Naive thymus-derived CD4-positive, alpha-beta T cell (primary cell): ENCODE measurements around the gene KDM4B. TPM values are rescaled to one million over a fixed set of nuclear protein-coding genes. Genes with fewer than 3 reads are reported as not detected.

ENCODE experiments used
- ATAC-seq: fragments of 150-1000 bp; cut with Tn5 transposase; 2 replicates; pipeline ENCODE4 v1.10.0; 2021; ENCODE audit warnings: mild to moderate bottlenecking, moderate library complexity
- CTCF ChIA-PET: fragments of 350-600 bp; sonication (Branson Sonifier 250); formaldehyde crosslinking; loops from one replicate; lab custom pipeline; 2021; ENCODE audit warnings: antibody characterized with exemption; lab: Charles Lee
- POLR2A ChIA-PET: fragments of 350-600 bp; sonication (Branson Sonifier 250); formaldehyde crosslinking; loops from one replicate; lab custom pipeline; 2021; ENCODE audit warnings: antibody characterized with exemption, inconsistent platforms; lab: Charles Lee
- DNase-seq, 9 donors: peaks; one replicate each; pipeline versions ENCODE4 v3.0.0 to v3.0.0-alpha.2; 2020 to 2022; ENCODE audit warnings: mixed read lengths in 1 of 9
- H3K27ac ChIP-seq: one replicate; pipeline ENCODE4 v1.7.0; 2013; ENCODE audit warnings: mild to moderate bottlenecking, low read depth, low read length, moderate library complexity
- H3K27me3 ChIP-seq, 2 donors: one replicate each; pipeline ENCODE4 v1.7.0; 2013; ENCODE audit warnings: low read length in 2 of 2, mild to moderate bottlenecking in 2 of 2, moderate library complexity in 2 of 2; ENCODE audit not compliant: control insufficient read depth in 2 of 2, insufficient read depth in 2 of 2
- H3K36me3 ChIP-seq, 3 experiments: 1 replicate in 2 of 3; 2 replicates in 1 of 3; pipeline ENCODE4 v1.7.0; 2013; ENCODE audit warnings: low read length in 3 of 3, mild to moderate bottlenecking in 3 of 3, moderate library complexity in 1 of 3; ENCODE audit not compliant: insufficient read depth in 3 of 3, control insufficient read depth in 2 of 3
- H3K4me1 ChIP-seq, 2 donors: one replicate each; pipeline ENCODE4 v1.7.0; 2013; ENCODE audit warnings: low read length in 2 of 2, mild to moderate bottlenecking in 2 of 2, moderate library complexity in 1 of 2; ENCODE audit not compliant: control insufficient read depth in 2 of 2, insufficient read depth in 2 of 2
- H3K4me3 ChIP-seq: 2 replicates; pipeline ENCODE4 v1.7.0; 2013; ENCODE audit warnings: mild to moderate bottlenecking, low read length
- H3K9me3 ChIP-seq, 3 experiments: 1 replicate in 2 of 3; 2 replicates in 1 of 3; pipeline ENCODE4 v1.7.0; 2013; ENCODE audit warnings: low read length in 3 of 3; ENCODE audit not compliant: control insufficient read depth in 2 of 3
- H3K27ac Mint-ChIP-seq, 9 donors: one replicate each; pipeline ENCODE4 v1.8.0; 2020 to 2022; ENCODE audit warnings: mixed read lengths in 9 of 9, mild to moderate bottlenecking in 8 of 9, moderate library complexity in 5 of 9, inconsistent platforms in 2 of 9
- H3K27me3 Mint-ChIP-seq, 5 donors: one replicate each; pipeline ENCODE4 v1.8.0; 2021 to 2022; ENCODE audit warnings: mixed read lengths in 5 of 5, mild to moderate bottlenecking in 1 of 5
- H3K36me3 Mint-ChIP-seq, 5 donors: one replicate each; pipeline ENCODE4 v1.8.0; 2020 to 2022; ENCODE audit warnings: mixed read lengths in 5 of 5, mild to moderate bottlenecking in 3 of 5, inconsistent platforms in 1 of 5
- H3K4me1 Mint-ChIP-seq, 7 donors: one replicate each; pipeline ENCODE4 v1.8.0; 2020 to 2022; ENCODE audit warnings: mixed read lengths in 7 of 7, mild to moderate bottlenecking in 3 of 7, inconsistent platforms in 1 of 7
- H3K4me3 Mint-ChIP-seq, 10 donors: one replicate each; pipeline ENCODE4 v1.8.0; 2020 to 2022; ENCODE audit warnings: mild to moderate bottlenecking in 10 of 10, mixed read lengths in 10 of 10, moderate library complexity in 6 of 10, inconsistent platforms in 2 of 10
- H3K9me3 Mint-ChIP-seq, 11 donors: one replicate each; pipeline ENCODE4 v1.8.0; 2020 to 2022; ENCODE audit warnings: mixed read lengths in 11 of 11, mild to moderate bottlenecking in 4 of 11, inconsistent platforms in 1 of 11, moderate library complexity in 1 of 11
- intact Hi-C, 2 donors: fragments of 100-400 bp; cut with micrococcal nuclease; formaldehyde crosslinking; loops; one replicate each; pipeline ENCODE4 v1.15.1; 2023
- polyA plus RNA-seq, 2 donors: library from polyadenylated mRNA; unstranded; fragments of 300-500 nt; fragmentation: Illumina TruSeq; gene quantifications; one replicate each; pipeline ENCODE4 v1.2.3, GENCODE V29; 2021
- total RNA-seq, 6 experiments: library from RNA in 5 of 6; stranded (reverse) in 5 of 6; gene quantifications; 1 replicate in 5 of 6; 2 replicates in 1 of 6; pipeline ENCODE4 v1.2.3 and lab custom pipeline; 2021 to 2026

Gene KDM4B
- total and polyA plus RNA-seq, 7 experiments from 2014 or later: 8.1 to 78.0 (median 46.7) TPM

GRCh38 chr19:5117421-5117820, 148.5 kb downstream of the KDM4B start:
- Mint-ChIP-seq H3K27me3 (no peaks in the 10 kb centered on the region), H3K36me3 (peaks cover 11 to 26% (median 22%) of the 10 kb centered on the region in 5 donors), H3K9me3 (peaks cover 0 to 6% (median 2%) of the 10 kb centered on the region in 11 donors), H3K4me3 (no peak overlapping the region), H3K4me1 (peaks cover 0 to 12% (median 5%) of the 10 kb centered on the region in 7 donors), H3K27ac (no peak overlapping the region)
- H3K9me3 ChIP-seq: no peaks in the 10 kb centered on the region
- no peak for ATAC-seq
- CTCF ChIA-PET: no interaction called here
- no peak overlapping the region for H3K4me3 ChIP-seq
- intact Hi-C loops: no loop called here
- POLR2A ChIA-PET: no interaction called here
- H3K36me3 ChIP-seq: peaks cover 0 to 50% (median 0%) of the 10 kb centered on the region in 3 experiments
- no peak overlapping the region for H3K27ac ChIP-seq
- DNase-seq: no peak
- no peaks in the 10 kb centered on the region for H3K4me1 ChIP-seq
- no peaks in the 10 kb centered on the region for H3K27me3 ChIP-seq

GRCh38 chr19:5118026-5118425, 149.1 kb downstream of the KDM4B start:
- no peak for ATAC-seq
- POLR2A ChIA-PET: interaction anchor here (0.6 kb wide), 1 partner anchor 270 kb away, joined by 3 read pairs; no protein-coding TSS in a partner anchor
- Mint-ChIP-seq H3K27ac (no peak overlapping the region), H3K9me3 (peaks cover 0 to 6% (median 2%) of the 10 kb centered on the region in 11 donors), H3K4me3 (no peak overlapping the region), H3K36me3 (peaks cover 9 to 23% (median 20%) of the 10 kb centered on the region in 5 donors), H3K27me3 (no peaks in the 10 kb centered on the region), H3K4me1 (peaks cover 0 to 14% (median 6%) of the 10 kb centered on the region in 7 donors)
- Histone ChIP-seq H3K36me3 (peaks cover 0 to 50% (median 0%) of the 10 kb centered on the region in 3 experiments), H3K27ac (no peak overlapping the region), H3K9me3 (no peaks in the 10 kb centered on the region), H3K4me3 (no peak overlapping the region), H3K27me3 (no peaks in the 10 kb centered on the region), H3K4me1 (no peaks in the 10 kb centered on the region)
- intact Hi-C loops: no loop called here
- CTCF ChIA-PET: no interaction called here
- DNase-seq: no peak

GRCh38 chr19:5119297-5119998, 150.5 kb downstream of the KDM4B start:
- CTCF ChIA-PET: no interaction called here
- intact Hi-C loops: no loop called here
- Histone ChIP-seq H3K27me3 (no peaks in the 10 kb centered on the region), H3K9me3 (no peaks in the 10 kb centered on the region), H3K4me1 (no peaks in the 10 kb centered on the region), H3K27ac (no peak overlapping the region), H3K36me3 (peaks cover 0 to 43% (median 0%) of the 10 kb centered on the region in 3 experiments), H3K4me3 (no peak overlapping the region)
- Mint-ChIP-seq H3K27ac (no peak overlapping the region), H3K27me3 (no peaks in the 10 kb centered on the region), H3K9me3 (peaks cover 0 to 6% (median 2%) of the 10 kb centered on the region in 11 donors), H3K36me3 (peaks cover 8 to 28% (median 20%) of the 10 kb centered on the region in 5 donors), H3K4me1 (peaks cover 0 to 15% (median 7%) of the 10 kb centered on the region in 7 donors), H3K4me3 (no peak overlapping the region)
- no peak for DNase-seq
- ATAC-seq: no peak
- POLR2A ChIA-PET: no interaction called here

- H3K4me3 Mint-ChIP-seq: no peak overlapping the region
- peaks cover 0 to 23% (median 7%) of the 10 kb centered on the region in 7 donors for H3K4me1 Mint-ChIP-seq
- H3K27me3 ChIP-seq: no peaks in the 10 kb centered on the region
- ATAC-seq (no peak), DNase-seq (no peak)
- no peaks in the 10 kb centered on the region for H3K9me3 ChIP-seq
- peaks cover 4 to 28% (median 20%) of the 10 kb centered on the region in 5 donors for H3K36me3 Mint-ChIP-seq
- H3K36me3 ChIP-seq: peaks cover 0 to 43% (median 0%) of the 10 kb centered on the region in 3 experiments
- no peak overlapping the region for H3K4me3 ChIP-seq
- intact Hi-C loops: no loop called here
- no peaks in the 10 kb centered on the region for H3K4me1 ChIP-seq
- no peak overlapping the region for H3K27ac Mint-ChIP-seq
- ChIA-PET CTCF (no interaction called here), POLR2A (no interaction called here)
- H3K27ac ChIP-seq: no peak overlapping the region
- H3K27me3 Mint-ChIP-seq: no peaks in the 10 kb centered on the region
- peaks cover 0 to 6% (median 2%) of the 10 kb centered on the region in 11 donors for H3K9me3 Mint-ChIP-seq
These were observed 151.4 kb downstream of the KDM4B start for GRCh38 chr19:5120321-5120720.

GRCh38 chr19:5120833-5121232, 151.9 kb downstream of the KDM4B start:
- no peak overlapping the region for H3K4me3 ChIP-seq
- peak overlapping the region in 2 of 9 donors; percentile 42 to 67 for H3K27ac Mint-ChIP-seq
- DNase-seq (no peak), ATAC-seq (no peak)
- H3K9me3 Mint-ChIP-seq: peaks cover 0 to 3% (median 0%) of the 10 kb centered on the region in 11 donors
- POLR2A ChIA-PET: no interaction called here
- peaks cover 0 to 43% (median 0%) of the 10 kb centered on the region in 3 experiments for H3K36me3 ChIP-seq
- no peaks in the 10 kb centered on the region for H3K4me1 ChIP-seq
- no peaks in the 10 kb centered on the region for H3K9me3 ChIP-seq
- CTCF ChIA-PET: no interaction called here
- peaks cover 4 to 23% (median 15%) of the 10 kb centered on the region in 5 donors for H3K36me3 Mint-ChIP-seq
- H3K27me3 Mint-ChIP-seq: no peaks in the 10 kb centered on the region
- no peak overlapping the region for H3K4me3 Mint-ChIP-seq
- H3K27ac ChIP-seq: no peak overlapping the region
- H3K4me1 Mint-ChIP-seq: peaks cover 0 to 26% (median 7%) of the 10 kb centered on the region in 7 donors
- H3K27me3 ChIP-seq: no peaks in the 10 kb centered on the region
- intact Hi-C loops: no loop called here

- intact Hi-C loops: no loop called here
- Mint-ChIP-seq H3K9me3 (peaks cover 0 to 3% (median 0%) of the 10 kb centered on the region in 11 donors), H3K4me3 (no peak overlapping the region), H3K4me1 (peaks cover 0 to 29% (median 7%) of the 10 kb centered on the region in 7 donors), H3K27me3 (no peaks in the 10 kb centered on the region), H3K36me3 (peaks cover 2 to 18% (median 9%) of the 10 kb centered on the region in 5 donors), H3K27ac (peak overlapping the region in 4 of 9 donors; percentile 33 to 67 (median 53))
- no peaks in the 10 kb centered on the region for H3K27me3 ChIP-seq
- ATAC-seq (no peak), DNase-seq (no peak)
- no peak overlapping the region for H3K27ac ChIP-seq
- ChIA-PET CTCF (no interaction called here), POLR2A (no interaction called here)
- no peaks in the 10 kb centered on the region for H3K9me3 ChIP-seq
- H3K36me3 ChIP-seq: peaks cover 0 to 43% (median 0%) of the 10 kb centered on the region in 3 experiments
- no peak overlapping the region for H3K4me3 ChIP-seq
- no peaks in the 10 kb centered on the region for H3K4me1 ChIP-seq
These were observed 152.6 kb downstream of the KDM4B start for GRCh38 chr19:5121266-5122120.
